Calu3 (cell line): Measurements from ENCODE around the gene KCMF1. TPM values are rescaled to one million over a fixed set of nuclear protein-coding genes. Genes with fewer than 3 reads are reported as not detected.

Experiments
- BruUV-seq: library from RNA; stranded (reverse); fragments of 400-500 nt; replicated peaks from 2 replicates; lab custom pipeline; 2021; lab: Mats Ljungman, UMichigan
- CTCF ChIA-PET: fragments of 300-600 bp; sonication (Branson Sonifier 250); formaldehyde crosslinking; loops from one replicate; lab custom pipeline; 2022; ENCODE audit warnings: antibody characterized with exemption; lab: Charles Lee
- DNase-seq: peaks from one replicate; pipeline ENCODE4 v3.0.0; 2022
- H3K27ac Mint-ChIP-seq: one replicate; pipeline ENCODE4 v1.8.0; 2022; ENCODE audit warnings: mixed read lengths; ENCODE audit not compliant: unreplicated experiment
- H3K27me3 Mint-ChIP-seq: one replicate; pipeline ENCODE4 v1.8.0; 2022; ENCODE audit warnings: mixed read lengths; ENCODE audit not compliant: unreplicated experiment
- H3K36me3 Mint-ChIP-seq: one replicate; pipeline ENCODE4 v1.8.0; 2022; ENCODE audit warnings: mild to moderate bottlenecking, moderate library complexity, mixed read lengths; ENCODE audit not compliant: insufficient read depth, unreplicated experiment
- H3K4me1 Mint-ChIP-seq: one replicate; pipeline ENCODE4 v1.8.0; 2022; ENCODE audit warnings: mild to moderate bottlenecking, low read depth, mixed read lengths; ENCODE audit not compliant: unreplicated experiment
- H3K4me3 Mint-ChIP-seq: one replicate; pipeline ENCODE4 v1.8.0; 2022; ENCODE audit warnings: mild to moderate bottlenecking, low read depth, moderate library complexity, mixed read lengths; ENCODE audit not compliant: unreplicated experiment
- H3K9me3 Mint-ChIP-seq: one replicate; pipeline ENCODE4 v1.8.0; 2022; ENCODE audit warnings: low read depth, mixed read lengths; ENCODE audit not compliant: unreplicated experiment
- CTCF ChIP-seq: fragments of 200-600 bp; IDR thresholded peaks from one replicate; pipeline ENCODE4 v1.8.0; 2022; ENCODE audit warnings: antibody characterized with exemption; ENCODE audit not compliant: unreplicated experiment
- intact Hi-C: fragments of 100-400 bp; cut with micrococcal nuclease; formaldehyde crosslinking; loops from one replicate; pipeline ENCODE4 v1.10.0; 2022; ENCODE audit not compliant: unreplicated experiment
- total RNA-seq: library from RNA; stranded (reverse); gene quantifications from 2 replicates; pipeline ENCODE4 v1.2.3, GENCODE V29; 2022

Gene KCMF1
- total RNA-seq, 1 experiment from 2014 or later, result 69.8 TPM

GRCh38 chr2:84980263-84980983 is 9.5 kb downstream of the KCMF1 start:
- TF ChIP-seq CTCF, result no peak
- H3K36me3 Mint-ChIP-seq, result peaks cover 29% of the 10 kb centered on the region
- H3K9me3 Mint-ChIP-seq, result no peaks in the 10 kb centered on the region
- peaks cover 21% of the 10 kb centered on the region for H3K4me1 Mint-ChIP-seq
- DNase-seq, result peak; percentile 45
- intact Hi-C loops, result no loop called here
- no peak overlapping the region for H3K4me3 Mint-ChIP-seq
- H3K27me3 Mint-ChIP-seq, result no peaks in the 10 kb centered on the region
- BruUV-seq, result no TSS peak
- CTCF ChIA-PET, result interaction anchor here (0.7 kb wide), 2 partner anchors 35 to 55 kb away, joined by 3 to 12 read pairs; no protein-coding TSS in a partner anchor
- H3K27ac Mint-ChIP-seq, result peak overlapping the region; percentile 62

- Mint-ChIP-seq H3K36me3 (peaks cover 4% of the 10 kb centered on the region), H3K4me1 (peaks cover 20% of the 10 kb centered on the region), H3K9me3 (no peaks in the 10 kb centered on the region), H3K27me3 (no peaks in the 10 kb centered on the region), H3K4me3 (no peak overlapping the region), H3K27ac (no peak overlapping the region)
- no TSS peak for BruUV-seq
- CTCF ChIA-PET, result interaction anchor here (0.6 kb wide), 1 partner anchor 107 kb away, joined by 3 read pairs; no protein-coding TSS in a partner anchor
- DNase-seq, result no peak
- TF ChIP-seq CTCF, result no peak
- intact Hi-C loops, result no loop called here
Observed at GRCh38 chr2:84986018-84986417, 15.1 kb downstream of the KCMF1 start.

- H3K4me3 Mint-ChIP-seq, result no peak overlapping the region
- CTCF ChIA-PET, result no interaction called here
- no peak for DNase-seq
- no TSS peak for BruUV-seq
- peaks cover 20% of the 10 kb centered on the region for H3K4me1 Mint-ChIP-seq
- intact Hi-C loops, result no loop called here
- H3K27ac Mint-ChIP-seq, result no peak overlapping the region
- TF ChIP-seq CTCF, result no peak
- H3K36me3 Mint-ChIP-seq, result no peaks in the 10 kb centered on the region
- H3K27me3 Mint-ChIP-seq, result no peaks in the 10 kb centered on the region
- H3K9me3 Mint-ChIP-seq, result no peaks in the 10 kb centered on the region
Observed at GRCh38 chr2:84989422-84989821, 18.5 kb downstream of the KCMF1 start.

GRCh38 chr2:84989927-84990326 is 19.0 kb downstream of the KCMF1 start:
- H3K4me3 Mint-ChIP-seq, result no peak overlapping the region
- peaks cover 20% of the 10 kb centered on the region for H3K4me1 Mint-ChIP-seq
- no peaks in the 10 kb centered on the region for H3K36me3 Mint-ChIP-seq
- H3K27ac Mint-ChIP-seq, result no peak overlapping the region
- H3K9me3 Mint-ChIP-seq, result no peaks in the 10 kb centered on the region
- H3K27me3 Mint-ChIP-seq, result no peaks in the 10 kb centered on the region
- CTCF ChIA-PET, result no interaction called here
- no TSS peak for BruUV-seq
- no peak for DNase-seq
- TF ChIP-seq CTCF, result no peak
- intact Hi-C loops, result no loop called here
